ENCODE measurements around the gene CD24.

GRCh38 chr6:106939208-106939607, 35.3 kb downstream of the CD24 start:
- TF ChIP-seq CTCF (IDR thresholded peaks at IDR 0.05): no peak
- TF ChIP-seq POLR2A (IDR thresholded peaks at IDR 0.05): no peak

Measured in vagina (tissue), 2 donors.